ENCODE data around the gene SH3GL2.

SH3GL2 gene

GRCh38 chr9:17614250-17614649 lies 35.4 kb downstream of the SH3GL2 start:
- H3K4me1 Mint-ChIP-seq = no peaks in the 10 kb centered on the region
- H3K27ac Mint-ChIP-seq (ENCODE audit: low read depth) = no peak overlapping the region
- DNase-seq (ENCODE audit: low spot score in 2 of 2) (no peak), ATAC-seq (replicated peaks; ENCODE audit: extremely low read depth, poor library complexity, severe bottlenecking) (no peak)
- no peaks in the 10 kb centered on the region for H3K36me3 Mint-ChIP-seq (ENCODE audit: insufficient read depth)
- no peaks in the 10 kb centered on the region for H3K27me3 Mint-ChIP-seq
- no peak overlapping the region for H3K4me3 Mint-ChIP-seq
- H3K9me3 Mint-ChIP-seq = peaks cover 27% of the 10 kb centered on the region

GRCh38 chr9:17614903-17615302 lies 36.0 kb downstream of the SH3GL2 start:
- ATAC-seq (replicated peaks; ENCODE audit: extremely low read depth, poor library complexity, severe bottlenecking) (no peak), DNase-seq (ENCODE audit: low spot score in 2 of 2) (no peak)
- no peak overlapping the region for H3K4me3 Mint-ChIP-seq

GRCh38 chr9:17622141-17622540 lies 43.3 kb downstream of the SH3GL2 start:
- ATAC-seq (replicated peaks; ENCODE audit: extremely low read depth, poor library complexity, severe bottlenecking) (no peak), DNase-seq (ENCODE audit: low spot score in 2 of 2) (no peak)
- Mint-ChIP-seq H3K27me3 (no peaks in the 10 kb centered on the region), H3K36me3 (ENCODE audit: insufficient read depth) (no peaks in the 10 kb centered on the region), H3K27ac (ENCODE audit: low read depth) (no peak overlapping the region), H3K4me3 (no peak overlapping the region), H3K4me1 (no peaks in the 10 kb centered on the region), H3K9me3 (peaks cover 27% of the 10 kb centered on the region)

More at GRCh38 chr9:17614903-17615302, 36.0 kb downstream of the SH3GL2 start:
- peaks cover 27% of the 10 kb centered on the region for H3K9me3 Mint-ChIP-seq
- H3K4me1 Mint-ChIP-seq = no peaks in the 10 kb centered on the region
- no peaks in the 10 kb centered on the region for H3K27me3 Mint-ChIP-seq
- no peaks in the 10 kb centered on the region for H3K36me3 Mint-ChIP-seq (ENCODE audit: insufficient read depth)
- no peak overlapping the region for H3K27ac Mint-ChIP-seq (ENCODE audit: low read depth)

- Mint-ChIP-seq H3K36me3 (ENCODE audit: insufficient read depth) (no peaks in the 10 kb centered on the region), H3K4me3 (no peak overlapping the region), H3K9me3 (peaks cover 24% of the 10 kb centered on the region), H3K27ac (ENCODE audit: low read depth) (no peak overlapping the region), H3K27me3 (no peaks in the 10 kb centered on the region), H3K4me1 (no peaks in the 10 kb centered on the region)
- ATAC-seq (replicated peaks; ENCODE audit: extremely low read depth, poor library complexity, severe bottlenecking) (no peak), DNase-seq (ENCODE audit: low spot score in 2 of 2) (no peak)
Observed at GRCh38 chr9:17622749-17623148, 43.9 kb downstream of the SH3GL2 start.

- peaks cover 17% of the 10 kb centered on the region for H3K9me3 Mint-ChIP-seq
- H3K4me3 Mint-ChIP-seq = no peak overlapping the region
- H3K36me3 Mint-ChIP-seq (ENCODE audit: insufficient read depth) = no peaks in the 10 kb centered on the region
- no peak for ATAC-seq (replicated peaks; ENCODE audit: extremely low read depth, poor library complexity, severe bottlenecking)
- H3K4me1 Mint-ChIP-seq = no peaks in the 10 kb centered on the region
- DNase-seq (ENCODE audit: low spot score in 2 of 2) = no peak
- no peaks in the 10 kb centered on the region for H3K27me3 Mint-ChIP-seq
- H3K27ac Mint-ChIP-seq (ENCODE audit: low read depth) = no peak overlapping the region
Observed at GRCh38 chr9:17623965-17624364, 45.1 kb downstream of the SH3GL2 start.

- no peak overlapping the region for H3K27ac Mint-ChIP-seq (ENCODE audit: low read depth)
- DNase-seq (ENCODE audit: low spot score in 2 of 2) (no peak), ATAC-seq (replicated peaks; ENCODE audit: extremely low read depth, poor library complexity, severe bottlenecking) (no peak)
- H3K9me3 Mint-ChIP-seq = peaks cover 17% of the 10 kb centered on the region
- H3K36me3 Mint-ChIP-seq (ENCODE audit: insufficient read depth) = no peaks in the 10 kb centered on the region
- no peaks in the 10 kb centered on the region for H3K27me3 Mint-ChIP-seq
- no peak overlapping the region for H3K4me3 Mint-ChIP-seq
- H3K4me1 Mint-ChIP-seq = no peaks in the 10 kb centered on the region
Observed at GRCh38 chr9:17624571-17624970, 45.7 kb downstream of the SH3GL2 start.

GRCh38 chr9:17625644-17626388 lies 47.0 kb downstream of the SH3GL2 start:
- Mint-ChIP-seq H3K36me3 (ENCODE audit: insufficient read depth) (no peaks in the 10 kb centered on the region), H3K27me3 (no peaks in the 10 kb centered on the region), H3K27ac (ENCODE audit: low read depth) (no peak overlapping the region), H3K4me1 (no peaks in the 10 kb centered on the region), H3K9me3 (peaks cover 10% of the 10 kb centered on the region), H3K4me3 (no peak overlapping the region)
- DNase-seq (ENCODE audit: low spot score in 2 of 2) (no peak), ATAC-seq (replicated peaks; ENCODE audit: extremely low read depth, poor library complexity, severe bottlenecking) (no peak)

- Mint-ChIP-seq H3K27me3 (no peaks in the 10 kb centered on the region), H3K27ac (ENCODE audit: low read depth) (no peak overlapping the region), H3K4me3 (no peak overlapping the region), H3K36me3 (ENCODE audit: insufficient read depth) (no peaks in the 10 kb centered on the region), H3K4me1 (no peaks in the 10 kb centered on the region), H3K9me3 (peaks cover 9% of the 10 kb centered on the region)
- no peak for ATAC-seq (replicated peaks; ENCODE audit: extremely low read depth, poor library complexity, severe bottlenecking)
- no peak for DNase-seq (ENCODE audit: low spot score in 2 of 2)
Observed at GRCh38 chr9:17627641-17628040, 48.8 kb downstream of the SH3GL2 start.

GRCh38 chr9:17628624-17629023 lies 49.8 kb downstream of the SH3GL2 start:
- no peak overlapping the region for H3K4me3 Mint-ChIP-seq
- H3K27me3 Mint-ChIP-seq = no peaks in the 10 kb centered on the region
- peaks cover 9% of the 10 kb centered on the region for H3K9me3 Mint-ChIP-seq
- H3K36me3 Mint-ChIP-seq (ENCODE audit: insufficient read depth) = no peaks in the 10 kb centered on the region
- ATAC-seq (replicated peaks; ENCODE audit: extremely low read depth, poor library complexity, severe bottlenecking) (no peak), DNase-seq (ENCODE audit: low spot score in 2 of 2) (no peak)
- no peak overlapping the region for H3K27ac Mint-ChIP-seq (ENCODE audit: low read depth)
- no peaks in the 10 kb centered on the region for H3K4me1 Mint-ChIP-seq

GRCh38 chr9:17630531-17630949 lies 51.7 kb downstream of the SH3GL2 start:
- H3K36me3 Mint-ChIP-seq (ENCODE audit: insufficient read depth) = no peaks in the 10 kb centered on the region
- ATAC-seq (replicated peaks; ENCODE audit: extremely low read depth, poor library complexity, severe bottlenecking) (no peak), DNase-seq (ENCODE audit: low spot score in 2 of 2) (no peak)
- no peak overlapping the region for H3K4me3 Mint-ChIP-seq
- no peaks in the 10 kb centered on the region for H3K4me1 Mint-ChIP-seq
- no peak overlapping the region for H3K27ac Mint-ChIP-seq (ENCODE audit: low read depth)
- H3K27me3 Mint-ChIP-seq = no peaks in the 10 kb centered on the region
- no peaks in the 10 kb centered on the region for H3K9me3 Mint-ChIP-seq

- Mint-ChIP-seq H3K27ac (ENCODE audit: low read depth) (no peak overlapping the region), H3K4me3 (no peak overlapping the region), H3K9me3 (no peaks in the 10 kb centered on the region), H3K27me3 (no peaks in the 10 kb centered on the region), H3K36me3 (ENCODE audit: insufficient read depth) (no peaks in the 10 kb centered on the region), H3K4me1 (no peaks in the 10 kb centered on the region)
- ATAC-seq (replicated peaks; ENCODE audit: extremely low read depth, poor library complexity, severe bottlenecking) (no peak), DNase-seq (ENCODE audit: low spot score in 2 of 2) (no peak)
Observed at GRCh38 chr9:17631396-17631795, 52.5 kb downstream of the SH3GL2 start.

- H3K27me3 Mint-ChIP-seq = no peaks in the 10 kb centered on the region
- no peak overlapping the region for H3K4me3 Mint-ChIP-seq
- no peak for DNase-seq (ENCODE audit: low spot score in 2 of 2)
- no peaks in the 10 kb centered on the region for H3K9me3 Mint-ChIP-seq
- H3K4me1 Mint-ChIP-seq = no peaks in the 10 kb centered on the region
- H3K36me3 Mint-ChIP-seq (ENCODE audit: insufficient read depth) = no peaks in the 10 kb centered on the region
- no peak overlapping the region for H3K27ac Mint-ChIP-seq (ENCODE audit: low read depth)
- no peak for ATAC-seq (replicated peaks; ENCODE audit: extremely low read depth, poor library complexity, severe bottlenecking)
Observed at GRCh38 chr9:17632994-17633393, 54.1 kb downstream of the SH3GL2 start.

- H3K4me3 Mint-ChIP-seq = no peak overlapping the region
- H3K27ac Mint-ChIP-seq (ENCODE audit: low read depth) = no peak overlapping the region
- no peaks in the 10 kb centered on the region for H3K27me3 Mint-ChIP-seq
- H3K9me3 Mint-ChIP-seq = no peaks in the 10 kb centered on the region
- DNase-seq (ENCODE audit: low spot score in 2 of 2) = no peak
- H3K4me1 Mint-ChIP-seq = no peaks in the 10 kb centered on the region
- ATAC-seq (replicated peaks; ENCODE audit: extremely low read depth, poor library complexity, severe bottlenecking) = no peak
- no peaks in the 10 kb centered on the region for H3K36me3 Mint-ChIP-seq (ENCODE audit: insufficient read depth)
Observed at GRCh38 chr9:17635115-17635890, 56.4 kb downstream of the SH3GL2 start.
